HG03442 (cell line): ENCODE results near the gene TMC7.
A peak's percentile ranks its signal among the peaks of the same experiment; 100 is the strongest.

Experiments used
- ATAC-seq: cut with Tn5 transposase; IDR thresholded peaks from one replicate; pipeline ENCODE4 v1.9.1; 2021; ENCODE audit warnings: mild to moderate bottlenecking, moderate library complexity; ENCODE audit not compliant: unreplicated experiment

The TMC7 gene

DNA sequence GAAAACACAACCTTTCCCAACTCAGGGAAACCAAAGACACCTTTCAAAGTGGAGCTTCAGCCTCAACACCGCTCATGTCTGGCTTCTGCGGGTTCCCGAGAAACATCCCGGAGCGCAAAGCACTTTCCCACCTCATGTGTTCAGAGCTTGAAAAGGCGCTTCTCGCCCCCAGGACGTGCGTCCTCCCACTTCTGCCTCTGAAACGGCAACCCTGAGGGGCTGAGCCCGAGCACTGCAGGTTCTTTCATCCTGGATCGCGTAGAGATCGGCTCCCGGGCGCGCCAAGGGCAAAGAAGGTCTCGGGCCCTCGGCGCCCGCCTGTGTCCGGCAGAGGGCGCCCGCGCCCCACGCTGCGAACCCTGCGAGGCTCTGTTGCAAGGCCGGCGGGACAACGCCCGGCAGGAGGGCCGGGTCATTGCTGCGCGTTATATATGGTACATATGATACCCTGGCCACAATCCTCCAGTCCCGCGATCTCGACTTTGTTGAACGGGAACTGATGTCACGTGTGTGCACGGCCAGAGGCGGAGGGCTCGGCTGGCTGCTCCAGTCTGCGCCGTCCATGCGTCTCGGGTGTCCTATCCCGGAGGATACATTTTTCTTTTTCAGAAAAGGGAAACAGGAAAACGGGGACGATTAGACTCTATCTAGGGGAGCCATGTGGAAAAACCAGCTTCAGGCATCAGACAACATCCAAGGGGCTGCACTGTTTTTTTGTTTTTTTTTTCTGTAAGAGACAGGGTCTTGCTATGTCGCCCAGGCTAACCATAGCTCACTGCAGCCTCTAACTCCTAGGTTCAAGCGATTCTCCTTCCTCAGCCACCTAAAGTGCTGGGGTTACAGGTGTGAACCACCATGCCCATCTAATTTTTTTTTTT lies 102.8 kb downstream of the TMC7 start:
- ATAC-seq = peak; percentile 79

DNA sequence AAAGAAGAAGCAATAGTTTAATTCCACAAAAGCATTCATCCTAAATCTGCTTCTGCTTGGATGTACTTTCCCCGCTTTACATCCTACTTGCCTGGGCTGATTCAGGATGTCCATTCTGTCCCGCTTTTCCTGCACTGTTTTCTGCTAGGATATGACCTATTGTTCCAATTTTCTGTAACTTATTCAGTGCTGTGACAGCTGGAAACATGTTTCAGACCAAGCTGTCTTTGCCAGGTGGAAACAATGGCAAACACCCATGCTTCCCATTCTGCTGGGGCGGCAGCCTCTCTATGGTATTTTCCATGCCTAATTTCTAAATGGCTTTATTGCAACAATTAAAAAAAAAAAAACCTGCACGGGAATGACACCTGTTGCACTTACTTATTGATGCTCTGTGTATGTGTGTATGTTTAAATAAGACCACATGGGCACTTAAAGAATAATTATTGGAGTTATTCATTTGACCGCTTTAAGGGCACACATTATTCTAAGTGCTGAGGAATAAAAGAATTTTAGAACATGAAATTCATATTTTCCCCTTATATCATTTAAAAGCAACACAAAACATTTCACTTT lies 104.7 kb downstream of the TMC7 start:
- ATAC-seq = no peak

DNA sequence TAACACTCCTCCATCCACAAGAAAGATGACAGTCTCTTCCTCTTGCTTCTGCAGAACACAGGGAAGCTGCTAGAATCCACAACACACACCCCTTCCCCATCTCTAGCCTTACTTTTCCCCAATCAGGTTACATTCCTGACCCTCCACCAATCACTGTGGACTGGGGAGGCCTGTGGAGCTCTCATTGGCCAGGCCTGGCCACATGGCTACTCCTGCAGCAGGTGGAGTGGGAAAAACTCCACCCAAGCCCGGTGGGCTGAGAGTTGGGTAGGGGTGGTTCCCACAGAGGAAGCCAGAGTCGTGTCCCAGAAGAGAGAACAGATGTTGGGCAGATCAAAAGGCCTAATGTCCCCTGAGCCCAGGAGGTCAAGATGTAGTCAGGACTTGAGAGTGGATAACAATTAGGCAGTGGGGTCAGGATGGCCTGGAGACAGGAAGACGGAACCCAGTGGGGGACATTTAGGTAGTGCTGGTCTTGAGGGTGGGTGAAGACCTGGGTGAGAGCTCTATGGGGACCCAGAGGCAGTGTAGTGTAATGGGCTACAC lies 105.7 kb downstream of the TMC7 start:
- no peak for ATAC-seq

DNA sequence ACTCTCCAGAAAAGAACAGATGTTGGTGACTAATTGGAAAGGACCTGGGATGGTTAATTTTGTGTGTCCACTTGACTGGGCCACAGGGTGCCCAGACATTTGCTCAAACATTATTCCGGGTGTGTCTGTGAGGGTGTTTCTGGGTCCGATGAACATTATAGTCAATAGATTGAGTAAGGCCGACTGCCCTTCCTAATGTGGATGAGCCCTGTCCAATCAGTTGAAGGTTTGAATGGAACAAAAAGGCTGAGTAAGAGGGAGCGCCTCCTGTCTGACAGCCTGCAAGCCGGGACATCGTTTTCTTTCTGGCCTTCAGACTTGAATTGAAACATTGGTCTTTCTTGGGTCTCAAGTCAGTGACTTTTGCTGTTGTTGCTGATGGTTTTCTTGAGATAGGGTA lies 107.2 kb downstream of the TMC7 start:
- ATAC-seq = no peak

DNA sequence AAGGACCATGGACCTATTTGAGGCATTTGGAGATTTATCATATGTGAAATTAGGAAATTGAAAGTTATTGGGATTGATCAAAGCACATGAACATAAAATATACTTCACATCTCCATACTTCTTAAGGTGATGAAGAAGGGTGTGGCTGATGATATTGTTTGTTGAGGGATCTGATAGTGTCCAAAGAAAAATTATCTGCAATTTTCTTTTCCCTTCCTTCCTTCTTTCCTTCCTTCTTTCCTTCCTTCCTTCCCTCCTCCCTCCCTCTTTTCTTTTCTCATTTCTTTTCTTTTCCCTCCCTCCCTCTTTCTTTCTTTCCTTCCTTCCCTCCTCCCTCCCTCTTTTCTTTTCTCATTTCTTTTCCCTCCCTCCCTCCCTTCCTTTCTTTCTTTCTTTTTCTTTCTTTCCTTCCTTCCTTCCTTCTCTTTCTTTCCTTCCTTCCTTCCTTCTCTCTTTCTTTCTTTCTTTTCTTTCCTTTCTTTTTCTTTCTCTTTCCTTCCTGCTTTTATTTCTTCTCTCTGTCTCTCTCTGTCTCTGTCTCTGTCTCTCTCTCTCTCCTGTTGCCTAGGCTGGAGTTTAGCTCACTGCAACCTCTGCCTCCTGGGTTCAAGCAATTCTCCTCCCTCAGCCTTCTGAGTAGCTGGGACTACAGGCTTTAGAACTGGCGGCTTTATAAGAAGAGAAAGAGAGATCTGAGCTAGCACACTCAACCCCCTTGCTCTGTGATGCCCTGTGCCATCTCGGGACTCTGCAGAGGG lies 109.1 kb downstream of the TMC7 start:
- no peak for ATAC-seq

DNA sequence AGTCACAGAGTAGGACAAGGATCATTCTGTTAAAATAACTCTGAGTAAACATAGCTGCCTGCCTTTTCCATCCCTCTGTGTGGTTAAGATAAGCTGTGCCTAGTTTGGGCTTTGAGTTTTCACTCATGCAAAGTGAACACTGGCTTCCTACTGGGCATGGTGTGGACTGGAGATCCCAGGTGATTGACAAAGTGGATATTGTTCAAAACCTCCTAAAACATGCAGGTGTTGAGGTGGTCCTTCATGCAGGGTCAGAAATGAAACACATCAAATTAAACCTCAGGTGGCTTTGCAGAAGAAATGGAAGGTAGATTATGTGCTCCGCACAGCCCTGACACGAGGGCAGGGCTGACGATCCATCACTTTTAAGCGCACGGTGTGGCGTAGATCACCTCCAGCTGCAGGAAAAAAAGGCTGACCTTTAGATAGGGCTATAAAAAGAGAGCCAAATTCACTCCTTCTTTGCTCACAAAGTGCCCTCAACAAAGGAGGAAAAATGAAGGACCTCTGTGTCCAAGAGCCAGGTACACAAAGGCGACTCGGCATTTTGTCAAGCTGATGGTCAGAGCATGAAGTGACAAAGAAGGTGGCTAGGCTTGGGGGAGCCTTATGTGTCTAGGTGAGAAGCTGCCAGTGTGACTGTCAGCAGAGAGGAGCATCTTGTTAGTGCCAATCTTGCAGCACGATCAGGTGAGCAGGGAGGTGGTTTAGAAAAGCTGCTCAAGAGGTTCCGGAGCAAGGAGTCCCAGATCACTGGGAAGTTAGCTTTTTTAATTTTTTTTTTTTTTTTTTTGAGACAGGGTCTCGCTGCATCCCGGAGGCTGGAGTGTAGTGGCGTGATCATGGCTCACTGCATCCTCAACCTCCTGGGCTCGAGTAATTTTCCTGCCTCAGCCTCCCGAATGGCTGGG lies 110.2 kb downstream of the TMC7 start:
- no peak for ATAC-seq

DNA sequence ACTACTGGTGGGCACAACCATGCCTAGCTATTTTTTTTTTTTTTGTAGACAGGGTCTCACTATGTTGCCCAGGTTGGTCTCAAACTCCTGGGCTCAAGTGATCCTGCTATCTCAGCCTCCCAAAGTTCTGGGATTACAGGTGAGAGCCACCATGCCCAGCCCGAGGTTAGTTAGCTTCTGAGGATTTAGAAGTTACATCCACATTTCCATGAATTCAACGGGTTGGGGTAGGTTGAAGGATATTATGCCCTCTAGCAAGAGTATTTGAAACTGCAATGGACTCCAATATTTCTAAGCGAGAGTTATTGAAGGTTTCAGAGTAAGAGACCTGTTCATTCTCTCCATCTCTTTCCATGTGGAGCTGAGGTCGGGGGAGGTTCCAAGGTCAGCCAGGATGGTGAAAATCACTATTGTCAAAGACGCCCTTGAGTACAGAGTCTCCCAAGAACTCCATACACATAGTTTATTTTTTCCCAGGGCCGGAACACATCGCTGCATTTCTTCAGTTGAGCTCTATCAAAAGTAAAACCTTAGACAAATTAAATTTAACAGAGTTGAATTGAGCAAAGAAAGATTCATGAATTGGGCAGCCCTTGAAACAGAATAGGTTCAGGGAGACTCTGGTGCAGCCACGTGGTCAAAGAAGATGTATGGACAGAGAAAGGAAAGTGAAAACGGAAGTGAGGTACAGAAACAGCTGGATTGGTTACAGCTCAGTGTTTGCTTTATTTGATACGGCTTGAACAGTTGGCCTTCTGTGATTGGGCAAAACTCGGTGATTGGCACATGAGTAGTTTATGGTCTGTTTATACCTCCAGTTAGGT lies 111.0 kb downstream of the TMC7 start:
- no peak for ATAC-seq

DNA sequence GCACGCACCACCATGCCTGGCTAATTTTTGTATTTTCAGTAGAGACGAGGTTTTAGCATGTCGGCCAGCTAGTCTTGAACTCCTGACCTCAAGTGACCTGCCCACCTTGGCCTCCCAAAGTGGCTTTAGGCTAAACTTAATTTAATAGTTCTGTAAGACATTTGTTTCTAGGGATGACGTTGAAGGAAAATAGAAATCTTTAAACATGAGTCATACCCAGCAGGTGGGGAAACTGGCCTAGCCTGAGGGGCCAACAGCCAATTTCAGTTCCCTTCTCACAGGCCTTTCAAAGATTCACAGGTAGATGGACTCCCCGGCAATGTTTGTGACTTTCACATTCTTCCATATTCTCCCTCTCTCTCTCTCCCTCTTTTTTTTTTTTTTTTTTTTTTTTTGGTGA lies 111.9 kb downstream of the TMC7 start:
- ATAC-seq = no peak

DNA sequence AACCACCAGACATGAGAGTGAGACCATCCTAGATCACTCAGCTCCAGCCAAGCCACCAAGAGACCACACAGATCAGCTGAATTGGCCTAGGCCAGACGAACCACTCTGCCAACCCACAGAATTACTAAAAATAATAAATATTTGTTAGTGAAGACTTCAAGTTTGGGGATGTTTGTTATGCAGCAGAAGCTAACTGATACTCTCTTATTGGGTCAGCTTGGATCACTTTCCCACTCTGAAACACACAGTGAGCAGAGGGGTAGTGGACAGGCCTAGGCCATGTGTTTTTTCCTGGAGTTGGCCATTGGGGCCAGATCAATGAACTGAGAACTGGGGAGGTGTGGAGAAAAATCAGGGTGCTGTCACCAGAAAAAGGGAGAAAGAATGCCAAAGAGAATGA lies 114.4 kb downstream of the TMC7 start:
- no peak for ATAC-seq

DNA sequence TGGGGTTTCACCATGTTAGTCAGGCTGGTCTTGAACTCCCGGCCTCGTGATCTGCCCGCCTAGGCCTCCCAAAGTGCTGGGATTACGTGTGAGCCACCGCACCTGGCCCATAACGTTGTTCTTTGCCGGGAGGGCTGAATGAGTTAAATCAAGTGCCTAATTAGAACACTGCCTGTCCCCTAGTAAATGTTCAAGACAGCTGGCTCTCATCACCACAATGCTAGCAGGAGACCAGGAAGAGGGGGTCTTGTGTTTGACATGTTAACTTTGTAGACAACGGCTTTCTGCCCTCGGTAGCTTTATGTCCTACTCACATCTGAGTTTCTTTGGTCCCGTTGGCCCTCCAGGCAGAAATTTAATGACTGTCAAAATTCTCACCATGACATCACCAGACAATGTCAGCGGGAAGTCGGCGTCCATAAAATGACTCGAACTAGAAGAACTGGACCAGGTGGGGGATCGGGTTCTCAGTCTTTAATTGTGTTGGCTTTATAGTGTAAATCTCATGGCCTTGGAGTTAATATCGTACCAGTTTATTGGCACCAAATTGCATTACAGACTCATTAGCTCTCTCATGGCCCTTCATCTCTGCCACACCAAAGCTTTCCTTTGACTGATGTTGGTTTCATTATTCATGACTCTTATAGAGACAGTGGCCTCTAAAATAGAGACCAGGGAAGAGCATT lies 118.6 kb downstream of the TMC7 start:
- ATAC-seq = no peak

DNA sequence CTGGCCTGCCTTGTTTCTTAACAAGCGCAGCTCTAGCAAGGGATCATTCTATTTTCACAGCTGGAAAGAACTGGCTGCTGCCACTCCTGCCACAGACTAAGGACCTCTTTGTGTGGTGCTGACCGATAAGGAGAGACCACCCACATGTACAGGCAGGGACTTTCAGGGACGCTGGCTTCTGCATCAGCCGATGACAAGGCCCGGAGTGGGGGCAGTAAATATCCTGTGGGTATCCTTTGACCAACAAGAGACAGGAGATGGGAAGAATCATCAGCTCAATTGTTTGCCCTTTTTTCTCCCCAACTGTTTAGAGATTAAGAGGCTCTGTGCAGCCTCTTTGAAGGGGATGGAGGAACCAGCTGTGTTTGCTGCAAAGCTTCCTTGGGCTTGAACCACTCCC lies 120.9 kb downstream of the TMC7 start:
- ATAC-seq = no peak

DNA sequence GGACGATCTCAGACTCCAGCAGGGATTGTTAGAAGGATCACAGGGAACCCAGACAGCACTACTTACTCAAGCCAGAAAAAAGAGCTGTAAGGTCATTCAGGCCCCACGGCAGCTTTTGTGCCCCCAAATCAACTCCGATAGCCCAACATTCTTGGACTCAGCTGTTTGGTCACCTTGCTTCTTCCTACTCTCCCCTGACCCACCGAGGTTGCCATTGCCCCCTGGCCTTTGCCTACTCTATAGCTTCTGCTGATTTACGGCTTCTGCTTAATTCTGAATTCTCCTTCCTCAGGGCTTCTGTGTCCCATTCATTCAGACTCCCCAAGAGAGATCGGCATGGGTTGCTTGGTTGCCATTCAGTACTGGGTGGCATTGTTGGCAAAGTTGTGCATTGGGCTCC lies 121.4 kb downstream of the TMC7 start:
- no peak for ATAC-seq

DNA sequence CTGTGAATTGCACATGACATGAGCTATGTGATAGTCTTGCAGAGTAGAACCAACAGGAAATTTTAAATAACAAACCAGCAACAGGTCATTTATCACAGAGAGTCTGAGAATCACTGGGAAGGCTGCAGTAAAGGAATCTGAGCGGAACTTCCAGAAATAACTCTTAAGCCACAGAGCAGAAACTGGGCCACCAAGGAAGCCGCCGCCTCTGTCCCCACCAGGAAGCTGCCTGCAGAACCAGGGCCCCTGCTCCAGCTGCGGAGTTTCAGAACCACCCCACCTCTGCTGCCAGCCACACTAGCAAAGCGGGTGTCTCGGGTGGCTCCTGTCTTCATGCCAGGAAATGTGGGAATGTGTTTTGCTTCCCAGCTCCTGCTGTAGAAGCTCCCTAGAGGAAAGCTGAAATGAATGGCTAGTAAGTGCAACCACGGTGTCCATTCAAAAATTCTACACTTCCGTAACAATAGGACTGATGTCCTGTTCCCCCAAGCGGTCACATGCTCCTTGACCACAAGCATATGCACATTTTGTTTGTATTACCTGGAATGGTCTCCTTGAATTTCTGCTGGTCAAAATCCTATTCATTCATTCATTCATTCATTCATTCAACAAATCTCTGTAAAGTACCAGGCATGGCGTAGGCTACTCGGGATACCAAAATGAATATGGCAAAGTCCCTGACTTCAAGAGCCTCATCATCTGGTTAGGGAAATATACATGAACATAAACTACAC lies 122.3 kb downstream of the TMC7 start:
- ATAC-seq = no peak

DNA sequence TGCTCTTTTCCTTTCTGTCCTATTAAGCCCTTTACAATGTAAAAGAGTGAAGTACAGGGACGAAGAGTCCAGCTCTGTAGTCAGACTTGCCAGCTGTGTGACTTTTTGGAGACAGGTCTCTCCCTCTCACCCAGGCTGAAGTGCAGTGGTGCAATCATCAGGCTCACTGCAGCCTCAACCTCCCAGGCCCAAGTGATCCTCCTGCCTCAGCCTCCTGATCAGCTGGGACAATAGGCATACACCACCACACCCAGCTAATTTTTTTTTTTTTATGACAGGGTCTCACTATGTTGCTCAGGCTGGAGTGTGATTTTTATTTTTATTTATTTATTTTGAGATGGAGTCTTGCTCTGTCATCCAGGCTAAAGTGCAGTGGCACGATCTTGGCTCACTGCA lies 122.9 kb downstream of the TMC7 start:
- no peak for ATAC-seq

DNA sequence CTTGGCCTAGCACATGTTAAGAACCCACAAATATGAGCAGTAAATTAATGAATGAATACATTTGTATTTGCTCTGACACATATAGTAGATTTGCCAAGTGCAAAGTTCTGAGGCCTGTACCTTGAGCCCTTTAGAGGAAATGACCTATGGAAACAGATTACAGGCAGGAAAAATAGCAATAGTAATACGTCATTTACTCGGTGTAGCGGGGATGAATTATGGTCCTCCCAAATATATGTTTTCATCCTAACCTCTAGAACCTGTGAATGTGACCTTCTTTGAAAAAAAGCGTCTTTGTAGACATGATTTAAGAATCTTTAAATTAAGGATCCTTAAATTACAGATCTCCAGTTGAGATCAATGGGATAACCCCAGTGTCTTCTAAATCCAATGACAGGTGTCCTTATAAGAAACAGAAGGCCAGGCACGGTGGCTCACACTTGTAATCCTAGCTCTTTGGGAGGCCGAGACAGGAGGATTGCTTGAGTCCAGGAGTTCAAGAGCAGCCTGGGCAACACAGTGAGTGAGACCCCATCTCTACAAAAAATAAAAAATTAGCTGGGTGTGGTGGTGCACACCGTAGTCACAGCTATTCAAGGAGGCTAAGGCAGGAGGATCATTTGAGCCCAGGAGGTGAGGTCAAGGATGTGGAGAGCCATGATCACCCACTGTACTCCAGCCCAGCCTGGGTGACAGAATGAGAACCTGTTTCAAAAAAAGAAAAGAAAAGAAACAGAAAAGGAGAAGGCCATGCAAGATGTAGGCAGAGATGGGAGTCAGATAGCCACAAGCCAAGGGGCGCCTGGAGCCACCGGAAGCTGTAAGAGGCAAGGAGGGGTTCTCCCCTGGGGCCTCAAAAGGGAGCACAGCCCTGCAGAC lies 124.9 kb downstream of the TMC7 start:
- ATAC-seq = no peak

DNA sequence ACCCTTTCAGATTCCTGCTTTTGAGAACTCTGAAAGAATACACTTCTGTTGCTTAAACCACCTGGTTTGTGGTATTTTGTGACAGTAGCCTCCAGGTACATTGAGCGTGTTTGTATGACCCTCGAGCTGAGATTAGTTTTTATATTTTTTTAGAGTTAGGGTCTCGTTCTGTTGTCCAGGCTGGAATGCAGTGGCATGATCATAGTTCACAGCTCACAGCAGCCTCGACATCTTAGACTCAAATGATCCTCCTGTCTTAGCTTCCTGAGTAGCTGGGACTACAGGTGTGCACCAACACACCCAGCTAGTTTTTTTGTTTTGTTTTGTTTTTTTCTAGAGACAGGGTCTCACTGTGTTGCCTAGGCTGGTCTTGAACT lies 125.5 kb downstream of the TMC7 start:
- ATAC-seq = no peak

DNA sequence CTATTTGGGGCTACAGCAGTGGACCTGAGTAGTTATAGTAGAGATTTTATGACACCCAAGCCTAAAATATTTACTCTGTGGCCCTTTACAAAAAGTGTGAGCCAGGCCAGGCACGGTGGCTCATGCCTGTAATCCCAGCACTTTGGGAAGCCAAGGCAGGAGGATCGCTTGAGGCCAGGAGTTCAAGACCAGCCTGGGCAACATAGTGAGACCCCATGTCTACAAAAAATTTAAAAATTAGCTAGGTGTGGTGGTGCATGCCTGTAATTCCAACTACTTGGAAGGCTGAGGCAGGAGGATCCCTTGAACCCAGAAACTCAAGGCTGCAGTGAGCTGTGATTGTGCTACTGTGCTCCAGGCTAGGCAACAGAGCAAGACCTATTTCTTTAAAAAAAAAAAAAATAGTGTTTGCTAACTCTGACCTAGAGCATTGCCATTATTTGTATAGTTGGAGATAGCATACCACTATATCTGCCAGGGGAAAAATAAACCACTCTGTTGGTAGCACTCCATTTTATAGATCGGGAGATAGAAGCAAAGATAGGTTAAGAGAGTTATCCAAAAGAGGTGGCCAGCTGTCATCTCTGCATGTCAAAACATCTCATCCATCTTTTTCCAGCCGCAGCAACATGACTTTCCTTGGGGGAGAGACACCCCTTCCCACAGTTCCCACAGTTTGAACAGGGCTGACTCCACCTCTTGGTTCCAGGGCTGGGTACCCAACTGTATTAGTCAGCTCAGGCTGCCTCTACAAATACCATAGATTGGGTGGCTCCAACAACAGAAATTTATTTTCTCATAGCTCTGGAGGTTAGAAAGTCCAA lies 127.0 kb downstream of the TMC7 start:
- no peak for ATAC-seq
